ENCODE data around the gene CACNA2D2. TPM values are rescaled to one million over a fixed set of nuclear protein-coding genes. Genes with fewer than 3 reads are reported as not detected.

CACNA2D2 gene
- total RNA-seq, 1 donor from 2014 or later = 4.3 TPM

- H3K4me2 ChIP-seq = peak overlapping the region; percentile 88
- TF ChIP-seq CTCF (IDR thresholded peaks at IDR 0.05) (no peak), EZH2phosphoT487 (IDR thresholded peaks at IDR 0.05) (no peak), EZH2 (IDR thresholded peaks at IDR 0.05) (no peak)
- peak overlapping the region; percentile 98 for H3K27ac Mint-ChIP-seq
Observed at GRCh38 chr3:50319894-50320625, 183.4 kb downstream of the CACNA2D2 start.

GRCh38 chr3:50319181-50319893 is 184.1 kb downstream of the CACNA2D2 start:
- no peak overlapping the region for H2AFZ ChIP-seq (replicated peaks)
- H3K36me3 Mint-ChIP-seq = peaks cover 34% of the 10 kb centered on the region

More at GRCh38 chr3:50319894-50320625, 183.4 kb downstream of the CACNA2D2 start:
- Mint-ChIP-seq H3K36me3 (peaks cover 31% of the 10 kb centered on the region), H3K4me3 (peak overlapping the region; percentile 99), H3K27me3 (ENCODE audit: insufficient read depth, low read depth) (peaks cover 4% of the 10 kb centered on the region), H3K4me1 (peaks cover 49% of the 10 kb centered on the region), H3K9me3 (no peaks in the 10 kb centered on the region)
- Histone ChIP-seq H4K20me1 (ENCODE audit: low read depth) (peaks cover 36% of the 10 kb centered on the region), H3K36me3 (no peaks in the 10 kb centered on the region), H3F3A (ENCODE audit: low read depth) (peaks cover 32% of the 10 kb centered on the region), H3K4me3 (peak overlapping the region; percentile 84), H2AFZ (replicated peaks) (no peak overlapping the region), H3K27ac (no peak overlapping the region), H3K27me3 (no peaks in the 10 kb centered on the region), H3K79me2 (ENCODE audit: low read depth) (peaks cover 37% of the 10 kb centered on the region), H3K4me1 (peaks cover 28% of the 10 kb centered on the region), H3K9ac (no peak overlapping the region), H3K9me3 (ENCODE audit: low read depth) (no peaks in the 10 kb centered on the region)
- DNase-seq (ENCODE audit: low spot score) = no peak

GRCh38 chr3:50318615-50319014 is 184.8 kb downstream of the CACNA2D2 start:
- Histone ChIP-seq H3K27ac (no peak overlapping the region), H4K20me1 (ENCODE audit: low read depth) (peaks cover 36% of the 10 kb centered on the region), H2AFZ (replicated peaks) (no peak overlapping the region), H3K9ac (no peak overlapping the region), H3K4me1 (peaks cover 28% of the 10 kb centered on the region), H3F3A (ENCODE audit: low read depth) (peaks cover 21% of the 10 kb centered on the region), H3K4me3 (no peak overlapping the region), H3K36me3 (no peaks in the 10 kb centered on the region), H3K4me2 (peak overlapping the region; percentile 88), H3K9me3 (ENCODE audit: low read depth) (no peaks in the 10 kb centered on the region), H3K27me3 (no peaks in the 10 kb centered on the region), H3K79me2 (ENCODE audit: low read depth) (peaks cover 37% of the 10 kb centered on the region)
- Mint-ChIP-seq H3K4me1 (peaks cover 40% of the 10 kb centered on the region), H3K27ac (peak overlapping the region; percentile 83), H3K36me3 (peaks cover 41% of the 10 kb centered on the region), H3K4me3 (peak overlapping the region; percentile 70), H3K27me3 (ENCODE audit: insufficient read depth, low read depth) (peaks cover 4% of the 10 kb centered on the region), H3K9me3 (no peaks in the 10 kb centered on the region)
- DNase-seq (ENCODE audit: low spot score) = no peak
- TF ChIP-seq CTCF (IDR thresholded peaks at IDR 0.05) (no peak), EZH2phosphoT487 (IDR thresholded peaks at IDR 0.05) (no peak), EZH2 (IDR thresholded peaks at IDR 0.05) (no peak)

More at GRCh38 chr3:50319181-50319893, 184.1 kb downstream of the CACNA2D2 start:
- Mint-ChIP-seq H3K27ac (no peak overlapping the region), H3K4me3 (peak overlapping the region; percentile 99), H3K9me3 (no peaks in the 10 kb centered on the region), H3K27me3 (ENCODE audit: insufficient read depth, low read depth) (peaks cover 4% of the 10 kb centered on the region), H3K4me1 (peaks cover 43% of the 10 kb centered on the region)
- Histone ChIP-seq H3K4me2 (peak overlapping the region; percentile 88), H3K36me3 (no peaks in the 10 kb centered on the region), H3K9me3 (ENCODE audit: low read depth) (no peaks in the 10 kb centered on the region), H4K20me1 (ENCODE audit: low read depth) (peaks cover 36% of the 10 kb centered on the region), H3K79me2 (ENCODE audit: low read depth) (peaks cover 37% of the 10 kb centered on the region), H3K4me3 (no peak overlapping the region), H3K4me1 (peaks cover 28% of the 10 kb centered on the region), H3F3A (ENCODE audit: low read depth) (peaks cover 26% of the 10 kb centered on the region), H3K9ac (no peak overlapping the region), H3K27me3 (no peaks in the 10 kb centered on the region), H3K27ac (no peak overlapping the region)
- no peak for DNase-seq (ENCODE audit: low spot score)
- TF ChIP-seq CTCF (IDR thresholded peaks at IDR 0.05) (no peak), EZH2phosphoT487 (IDR thresholded peaks at IDR 0.05) (no peak), EZH2 (IDR thresholded peaks at IDR 0.05) (no peak)

All from neural progenitor cell (in vitro differentiated cells).